GM23248 (cell line): ENCODE data around the gene PGBD2. TPM values are rescaled to one million over a fixed set of nuclear protein-coding genes. Genes with fewer than 3 reads are reported as not detected.
A peak's percentile ranks its signal among the peaks of the same experiment; 100 is the strongest.

ENCODE experiments used
- DNase-seq: peaks from one replicate; pipeline ENCODE4 v3.0.0-alpha.2; 2015
- H2AFZ ChIP-seq: fragments of 200-600 bp; sonication (generic); 2 replicates; pipeline ENCODE4 v1.6.1; 2016; ENCODE audit warnings: antibody characterized with exemption
- H3F3A ChIP-seq: fragments of 200-600 bp; sonication (generic); 2 replicates; pipeline ENCODE4 v1.6.1; 2016; ENCODE audit warnings: mild to moderate bottlenecking, antibody characterized with exemption, mixed run types; ENCODE audit not compliant: insufficient read depth
- H3K27ac ChIP-seq: fragments of 200-600 bp; sonication (generic); 2 replicates; pipeline ENCODE4 v1.5.1; 2016; ENCODE audit warnings: mild to moderate bottlenecking
- H3K27me3 ChIP-seq: fragments of 200-600 bp; sonication (generic); replicated peaks from 2 replicates; pipeline ENCODE4 v1.6.1; 2016; ENCODE audit warnings: mild to moderate bottlenecking; ENCODE audit not compliant: insufficient read depth
- H3K36me3 ChIP-seq: fragments of 200-600 bp; sonication (generic); 2 replicates; pipeline ENCODE4 v1.6.1; 2016; ENCODE audit warnings: low read depth, mild to moderate bottlenecking
- H3K4me1 ChIP-seq: fragments of 200-600 bp; sonication (generic); 2 replicates; pipeline ENCODE4 v1.6.1; 2016; ENCODE audit warnings: mild to moderate bottlenecking; ENCODE audit not compliant: insufficient read depth
- H3K4me2 ChIP-seq: fragments of 200-600 bp; sonication (generic); one replicate; pipeline ENCODE4 v1.6.1; 2016; ENCODE audit warnings: mild to moderate bottlenecking; ENCODE audit not compliant: unreplicated experiment
- H3K4me3 ChIP-seq: fragments of 200-600 bp; sonication (generic); 2 replicates; pipeline ENCODE4 v1.5.1; 2016; ENCODE audit warnings: mild to moderate bottlenecking
- H3K79me2 ChIP-seq: fragments of 200-600 bp; sonication (generic); 2 replicates; pipeline ENCODE4 v1.6.1; 2016; ENCODE audit warnings: mild to moderate bottlenecking; ENCODE audit not compliant: insufficient read depth
- H3K9ac ChIP-seq: fragments of 200-600 bp; sonication (generic); 2 replicates; pipeline ENCODE4 v1.6.1; 2016; ENCODE audit warnings: mild to moderate bottlenecking
- H3K9me2 ChIP-seq: fragments of 200-600 bp; sonication (generic); 2 replicates; pipeline ENCODE4 v1.6.1; 2016; ENCODE audit warnings: mixed run types, mild to moderate bottlenecking, moderate library complexity; ENCODE audit not compliant: insufficient read depth
- H3K9me3 ChIP-seq: fragments of 200-600 bp; sonication (generic); one replicate; pipeline ENCODE4 v1.6.1; 2017; ENCODE audit warnings: low read depth
- H4K20me1 ChIP-seq: fragments of 200-600 bp; sonication (generic); 2 replicates; pipeline ENCODE4 v1.6.0; 2016; ENCODE audit not compliant: insufficient read depth
- EZH2 ChIP-seq: fragments of 200-600 bp; sonication (generic); IDR thresholded peaks from 2 replicates; pipeline ENCODE4 v1.6.1; 2018; ENCODE audit warnings: antibody characterized with exemption, mild to moderate bottlenecking; ENCODE audit not compliant: insufficient read depth, poor library complexity, severe bottlenecking
- EZH2phosphoT487 ChIP-seq: fragments of 200-600 bp; sonication (generic); IDR thresholded peaks from 2 replicates; pipeline ENCODE4 v1.6.1; 2018; ENCODE audit warnings: antibody characterized with exemption, moderate library complexity, mild to moderate bottlenecking, low read depth; ENCODE audit not compliant: insufficient read depth
- WGBS, 2 experiments: methylation state at CpG; one replicate each; pipeline ENCODE4 v1.1.6; 2015 to 2017; ENCODE audit warnings: low lambda C conversion rate in 2 of 2, low coverage in 1 of 2; ENCODE audit errors: missing lambda C conversion rate in 2 of 2; 5-methylcytosine and 5-hydroxymethylcytosine counted together
- in situ Hi-C: fragments of 300-500 bp; cut with MboI; formaldehyde crosslinking; loops from 2 replicates; pipeline ENCODE4 v1.15.0; 2020
- polyA plus RNA-seq: library from polyadenylated mRNA; unstranded; fragments of >200 nt; fragmentation: Nextera tagmentation; extraction: Ambion mirVana; gene quantifications from 2 replicates; pipeline ENCODE4 v1.2.1, GENCODE V29; 2016
- total RNA-seq: library from RNA; depleted of rRNA; stranded (reverse); fragments of >200 nt; shearing (Covaris generic); gene quantifications from 2 replicates; pipeline ENCODE4 v1.2.3, GENCODE V29; 2014

Gene PGBD2
- total and polyA plus RNA-seq, 2 experiments from 2014 or later = 3.5 to 5.8 TPM

- in situ Hi-C loops = no loop called here
- no peaks in the 10 kb centered on the region for H3K9me3 ChIP-seq
- WGBS, 2 experiments = 6 to 7% methylated on average over 59 to 61 of the region's 62 CpGs
Measured at GRCh38 chr1:248858891-248859889, 46.8 kb upstream of the PGBD2 start, which contains the start of gene ZNF692. Gene ZNF692 (minus strand): TSS chr1:248859085. CDS start chr1:248858309, 776 bp downstream.

DNA sequence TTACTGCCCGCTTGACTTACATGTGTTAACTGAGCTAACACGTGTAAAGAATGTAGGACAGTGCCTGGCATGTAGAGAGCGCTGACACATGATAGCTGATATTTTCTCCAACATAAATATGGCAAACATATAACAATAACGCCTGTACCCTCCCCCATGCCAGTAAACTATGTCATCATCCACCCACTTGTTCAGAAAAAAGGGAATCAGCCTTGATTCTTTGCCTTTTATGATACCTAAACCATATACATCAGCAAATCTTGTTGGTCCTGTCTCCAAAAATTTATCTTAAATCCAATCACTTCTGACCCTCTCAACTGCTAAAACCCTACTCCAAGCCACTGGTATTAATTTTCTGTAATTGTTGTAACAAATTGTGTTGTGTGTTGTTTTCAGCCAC is 46.0 kb upstream of the PGBD2 start:
- in situ Hi-C loops = no loop called here
- DNase-seq = no peak
- peak overlapping the region; percentile 79 for H3K4me3 ChIP-seq
- peak overlapping the region; percentile 94 for H2AFZ ChIP-seq
- peaks cover 11% of the 10 kb centered on the region for H3K79me2 ChIP-seq
- no peaks in the 10 kb centered on the region for H4K20me1 ChIP-seq
- no peak overlapping the region for H3K9ac ChIP-seq
- TF ChIP-seq EZH2phosphoT487 (no peak), EZH2 (no peak)
- H3F3A ChIP-seq = no peaks in the 10 kb centered on the region
- peak overlapping the region; percentile 77 for H3K4me2 ChIP-seq
- H3K27ac ChIP-seq = peak overlapping the region; percentile 42; the same call in 1 of the 2 replicates
- WGBS, 2 experiments = 41 to 42% methylated on average over 4 of the region's 4 CpGs
- H3K36me3 ChIP-seq = no peaks in the 10 kb centered on the region; the same call in 1 of the 2 replicates
- no peaks in the 10 kb centered on the region for H3K27me3 ChIP-seq
- peaks cover 10% of the 10 kb centered on the region for H3K4me1 ChIP-seq
- H3K9me3 ChIP-seq = no peaks in the 10 kb centered on the region
- no peaks in the 10 kb centered on the region for H3K9me2 ChIP-seq

More at GRCh38 chr1:248858891-248859889, 46.8 kb upstream of the PGBD2 start, which contains the start of gene ZNF692:
- peak; percentile 99 for DNase-seq
- Histone ChIP-seq H3K4me3 (peak within 1 kb of the TSS; percentile 79), H3K79me2 (peaks cover 11% of the 10 kb centered on the region), H2AFZ (peak within 1 kb of the TSS; percentile 94), H3K36me3 (no peaks in the 10 kb centered on the region; the same call in 1 of the 2 replicates), H3K27ac (peak within 1 kb of the TSS; percentile 42), H3K4me1 (peaks cover 10% of the 10 kb centered on the region), H3K9me2 (no peaks in the 10 kb centered on the region), H4K20me1 (no peaks in the 10 kb centered on the region), H3K9ac (peak within 1 kb of the TSS; percentile 81), H3F3A (no peaks in the 10 kb centered on the region), H3K4me2 (peak within 1 kb of the TSS; percentile 92), H3K27me3 (no peaks in the 10 kb centered on the region)
- TF ChIP-seq EZH2 (no peak), EZH2phosphoT487 (no peak)

GRCh38 chr1:248861616-248862015 is 44.4 kb upstream of the PGBD2 start:
- no peaks in the 10 kb centered on the region for H4K20me1 ChIP-seq
- no peaks in the 10 kb centered on the region for H3F3A ChIP-seq
- 71 to 74% methylated on average over 2 of the region's 2 CpGs for WGBS, 2 experiments
- no peak overlapping the region for H3K4me3 ChIP-seq
- H3K4me1 ChIP-seq = peaks cover 10% of the 10 kb centered on the region
- H3K27ac ChIP-seq = no peak overlapping the region
- no peak overlapping the region for H2AFZ ChIP-seq
- H3K4me2 ChIP-seq = no peak overlapping the region
- H3K27me3 ChIP-seq = no peaks in the 10 kb centered on the region
- H3K79me2 ChIP-seq = peaks cover 11% of the 10 kb centered on the region
- TF ChIP-seq EZH2phosphoT487 (no peak), EZH2 (no peak)
- no peak for DNase-seq
- H3K9me2 ChIP-seq = no peaks in the 10 kb centered on the region
- in situ Hi-C loops = no loop called here
- no peak overlapping the region for H3K9ac ChIP-seq
- H3K36me3 ChIP-seq = no peaks in the 10 kb centered on the region
- no peaks in the 10 kb centered on the region for H3K9me3 ChIP-seq

GRCh38 chr1:248862695-248862997 is 43.4 kb upstream of the PGBD2 start:
- H3K4me2 ChIP-seq = peak overlapping the region; percentile 52
- TF ChIP-seq EZH2phosphoT487 (no peak), EZH2 (no peak)
- H3K4me3 ChIP-seq = peak overlapping the region; percentile 67
- DNase-seq = no peak
- H4K20me1 ChIP-seq = no peaks in the 10 kb centered on the region
- H3K27me3 ChIP-seq = no peaks in the 10 kb centered on the region
- peaks cover 10% of the 10 kb centered on the region for H3K79me2 ChIP-seq
- WGBS, 2 experiments = 8 to 15% methylated on average over 4 of the region's 4 CpGs
- H3K9ac ChIP-seq = peak overlapping the region; percentile 46
- no peaks in the 10 kb centered on the region for H3K9me2 ChIP-seq
- H3K4me1 ChIP-seq = peaks cover 9% of the 10 kb centered on the region
- H3K9me3 ChIP-seq = no peaks in the 10 kb centered on the region
- in situ Hi-C loops = no loop called here
- H2AFZ ChIP-seq = peak overlapping the region; percentile 83
- H3F3A ChIP-seq = no peaks in the 10 kb centered on the region
- no peak overlapping the region for H3K27ac ChIP-seq
- no peaks in the 10 kb centered on the region for H3K36me3 ChIP-seq
